ENCODE measurements around the gene CMTM3.
A peak's percentile ranks its signal among the peaks of the same experiment; 100 is the strongest.
"Not testable (repeated sequence)": the region's sequence is repeated elsewhere in the genome, so short reads cannot be mapped to it uniquely, and the experiment has no call there.

Gene CMTM3

GRCh38 chr16:66610111-66610820 lies 5.8 kb downstream of the CMTM3 start:
- no peak for DNase-seq

GRCh38 chr16:66611911-66612310 lies 7.4 kb downstream of the CMTM3 start:
- not testable (repeated sequence) for DNase-seq

GRCh38 chr16:66612422-66612821 lies 7.9 kb downstream of the CMTM3 start:
- DNase-seq = no peak

- DNase-seq = no peak
These were observed 9.8 kb downstream of the CMTM3 start for GRCh38 chr16:66614161-66614802.

GRCh38 chr16:66616169-66616568 lies 11.7 kb downstream of the CMTM3 start:
- DNase-seq = no peak

GRCh38 chr16:66616592-66616991 lies 12.1 kb downstream of the CMTM3 start:
- no peak for DNase-seq

- DNase-seq = no peak
These were observed 12.5 kb downstream of the CMTM3 start for GRCh38 chr16:66617010-66617434.

- DNase-seq = no peak
These were observed 13.2 kb downstream of the CMTM3 start for GRCh38 chr16:66617728-66618127.

GRCh38 chr16:66618588-66619375 lies 14.3 kb downstream of the CMTM3 start:
- DNase-seq = peak; percentile 64

GRCh38 chr16:66619534-66620428 lies 15.3 kb downstream of the CMTM3 start:
- no peak for DNase-seq

GRCh38 chr16:66620429-66620795 lies 15.9 kb downstream of the CMTM3 start:
- no peak for DNase-seq

GRCh38 chr16:66621973-66622372 lies 17.5 kb downstream of the CMTM3 start:
- no peak for DNase-seq

GRCh38 chr16:66622863-66623262 lies 18.4 kb downstream of the CMTM3 start:
- no peak for DNase-seq

- DNase-seq = no peak
These were observed 19.3 kb downstream of the CMTM3 start for GRCh38 chr16:66623755-66624154.

GRCh38 chr16:66627611-66628378 lies 23.3 kb downstream of the CMTM3 start:
- not testable (repeated sequence) for DNase-seq

- DNase-seq = no peak
These were observed 25.4 kb downstream of the CMTM3 start for GRCh38 chr16:66629856-66630255.

- DNase-seq = not testable (repeated sequence)
These were observed 26.2 kb downstream of the CMTM3 start for GRCh38 chr16:66630561-66631260.

- DNase-seq = not testable (repeated sequence)
These were observed 27.1 kb downstream of the CMTM3 start for GRCh38 chr16:66631558-66631957.

GRCh38 chr16:66634527-66635196 lies 30.2 kb downstream of the CMTM3 start:
- DNase-seq = no peak

GRCh38 chr16:66635406-66635805 lies 30.9 kb downstream of the CMTM3 start:
- no peak for DNase-seq

- DNase-seq = no peak
These were observed 31.7 kb downstream of the CMTM3 start for GRCh38 chr16:66636199-66636598.

Measured in T1000 (cell line).